Brain microvascular endothelial cell (primary cell): ENCODE measurements around the gene KIAA0753.

Experiments used
- DNase-seq: peaks from one replicate; pipeline ENCODE4 v3.0.0-alpha.2; 2020
- H3K27ac ChIP-seq: fragments of 250-450 bp; sonication (Bioruptor Pico); 2 replicates; pipeline ENCODE4 v1.5.1; 2020; ENCODE audit warnings: mild to moderate bottlenecking, moderate library complexity
- H3K27me3 ChIP-seq: fragments of 250-450 bp; sonication (Bioruptor Pico); replicated peaks from 2 replicates; pipeline ENCODE4 v1.5.1; 2020; ENCODE audit warnings: mild to moderate bottlenecking
- H3K36me3 ChIP-seq: fragments of 250-450 bp; sonication (Bioruptor Pico); replicated peaks from 2 replicates; pipeline ENCODE4 v1.5.1; 2020; ENCODE audit warnings: mild to moderate bottlenecking
- H3K4me3 ChIP-seq: 2 replicates; pipeline ENCODE4 v1.5.1; 2011; ENCODE audit warnings: low read depth, mild to moderate bottlenecking, control low read depth, low read length, moderate library complexity
- in situ Hi-C: cut with HindIII; loops from 2 replicates; pipeline ENCODE4 v1.10.0; 2017; ENCODE audit warnings: low sequenced_read_pairs, low pct_ligation_motif_present
- TF ChIP-seq, protein P1 (sequence below): IDR thresholded peaks from 2 replicates; pipeline ENCODE4 v1.5.1; 2011; ENCODE audit warnings: low read depth, mild to moderate bottlenecking, moderate library complexity, low read length, control low read depth, inconsistent platforms; ENCODE audit errors: missing control alignments

Gene KIAA0753

DNA sequence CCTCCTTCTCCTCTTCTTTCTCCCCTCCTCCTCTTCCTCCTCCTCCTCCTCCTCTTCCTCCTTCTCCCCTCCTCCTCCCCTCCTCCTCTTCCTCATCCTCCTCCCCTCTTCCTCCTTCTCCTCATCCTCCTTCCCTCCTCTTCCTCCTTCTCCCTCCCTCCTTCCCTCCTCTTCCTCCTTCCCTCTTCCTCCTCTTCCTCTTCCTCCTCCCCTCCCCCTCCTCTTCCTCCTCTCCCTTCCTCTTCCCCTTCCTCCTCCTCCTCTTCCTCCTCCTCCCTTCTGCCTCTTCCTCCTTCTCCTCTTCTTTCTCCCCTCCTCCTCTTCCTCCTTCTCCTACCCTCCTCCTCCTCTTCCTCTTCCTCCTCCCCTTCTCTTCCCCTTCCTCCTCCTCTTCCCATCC, 79.1 kb downstream of the KIAA0753 start:
- in situ Hi-C loops, result no loop called here
- TF ChIP-seq, protein P1, sequence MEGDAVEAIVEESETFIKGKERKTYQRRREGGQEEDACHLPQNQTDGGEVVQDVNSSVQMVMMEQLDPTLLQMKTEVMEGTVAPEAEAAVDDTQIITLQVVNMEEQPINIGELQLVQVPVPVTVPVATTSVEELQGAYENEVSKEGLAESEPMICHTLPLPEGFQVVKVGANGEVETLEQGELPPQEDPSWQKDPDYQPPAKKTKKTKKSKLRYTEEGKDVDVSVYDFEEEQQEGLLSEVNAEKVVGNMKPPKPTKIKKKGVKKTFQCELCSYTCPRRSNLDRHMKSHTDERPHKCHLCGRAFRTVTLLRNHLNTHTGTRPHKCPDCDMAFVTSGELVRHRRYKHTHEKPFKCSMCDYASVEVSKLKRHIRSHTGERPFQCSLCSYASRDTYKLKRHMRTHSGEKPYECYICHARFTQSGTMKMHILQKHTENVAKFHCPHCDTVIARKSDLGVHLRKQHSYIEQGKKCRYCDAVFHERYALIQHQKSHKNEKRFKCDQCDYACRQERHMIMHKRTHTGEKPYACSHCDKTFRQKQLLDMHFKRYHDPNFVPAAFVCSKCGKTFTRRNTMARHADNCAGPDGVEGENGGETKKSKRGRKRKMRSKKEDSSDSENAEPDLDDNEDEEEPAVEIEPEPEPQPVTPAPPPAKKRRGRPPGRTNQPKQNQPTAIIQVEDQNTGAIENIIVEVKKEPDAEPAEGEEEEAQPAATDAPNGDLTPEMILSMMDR, result no peak
- DNase-seq, result no peak
- no peaks in the 10 kb centered on the region for H3K36me3 ChIP-seq
- H3K4me3 ChIP-seq, result no peak overlapping the region
- H3K27me3 ChIP-seq, result no peaks in the 10 kb centered on the region
- H3K27ac ChIP-seq, result no peak overlapping the region

DNA sequence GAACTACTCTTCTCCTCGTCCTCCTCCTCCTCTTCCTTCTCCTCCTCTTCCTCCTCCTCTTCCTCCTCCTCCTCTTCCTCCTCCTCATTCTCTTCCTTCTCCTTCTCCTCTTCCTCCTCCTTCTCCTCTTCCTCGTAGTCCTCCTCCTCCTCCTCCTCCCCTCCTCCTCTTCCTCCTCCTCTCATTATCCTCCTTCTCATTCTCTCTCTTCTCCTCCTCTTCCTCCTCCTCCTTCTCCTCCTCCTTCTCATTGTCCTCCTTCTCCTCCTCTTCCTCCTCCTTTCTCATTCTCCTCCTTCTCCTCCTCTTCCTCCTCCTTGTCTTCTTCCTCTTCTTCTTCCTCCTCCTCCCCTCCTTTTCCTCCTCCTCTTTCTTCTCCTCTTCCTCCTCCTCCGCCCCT, 80.0 kb downstream of the KIAA0753 start:
- Histone ChIP-seq H3K27me3 (peaks cover 4% of the 10 kb centered on the region), H3K27ac (no peak overlapping the region), H3K4me3 (no peak overlapping the region), H3K36me3 (no peaks in the 10 kb centered on the region)
- no peak for DNase-seq
- TF ChIP-seq, protein P1, result no peak
- in situ Hi-C loops, result no loop called here

DNA sequence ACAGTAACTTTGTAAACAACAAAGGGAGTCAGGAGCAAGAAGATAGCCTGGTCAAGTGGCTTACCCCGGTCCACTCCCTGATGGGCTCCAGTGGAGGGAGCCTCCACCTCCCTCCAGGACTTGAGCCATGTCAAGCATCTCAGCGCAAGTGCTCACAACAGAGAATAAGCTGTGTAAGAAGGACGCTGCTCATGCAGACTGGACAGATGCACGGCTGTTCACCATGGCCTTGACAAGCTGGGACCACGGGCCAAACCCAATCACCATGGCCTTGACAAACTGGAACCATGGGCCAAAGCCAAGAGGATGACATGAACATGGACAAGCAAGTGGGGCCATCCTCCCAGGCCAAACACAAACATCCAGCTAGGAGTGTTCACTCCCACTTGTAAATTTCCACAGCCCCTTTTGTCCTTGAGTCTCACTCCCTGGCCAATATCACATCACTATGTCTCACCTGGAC, 80.7 kb downstream of the KIAA0753 start:
- Histone ChIP-seq H3K36me3 (no peaks in the 10 kb centered on the region), H3K27me3 (peaks cover 11% of the 10 kb centered on the region), H3K27ac (no peak overlapping the region), H3K4me3 (no peak overlapping the region)
- no peak for DNase-seq
- in situ Hi-C loops, result no loop called here
- TF ChIP-seq, protein P1, result no peak

DNA sequence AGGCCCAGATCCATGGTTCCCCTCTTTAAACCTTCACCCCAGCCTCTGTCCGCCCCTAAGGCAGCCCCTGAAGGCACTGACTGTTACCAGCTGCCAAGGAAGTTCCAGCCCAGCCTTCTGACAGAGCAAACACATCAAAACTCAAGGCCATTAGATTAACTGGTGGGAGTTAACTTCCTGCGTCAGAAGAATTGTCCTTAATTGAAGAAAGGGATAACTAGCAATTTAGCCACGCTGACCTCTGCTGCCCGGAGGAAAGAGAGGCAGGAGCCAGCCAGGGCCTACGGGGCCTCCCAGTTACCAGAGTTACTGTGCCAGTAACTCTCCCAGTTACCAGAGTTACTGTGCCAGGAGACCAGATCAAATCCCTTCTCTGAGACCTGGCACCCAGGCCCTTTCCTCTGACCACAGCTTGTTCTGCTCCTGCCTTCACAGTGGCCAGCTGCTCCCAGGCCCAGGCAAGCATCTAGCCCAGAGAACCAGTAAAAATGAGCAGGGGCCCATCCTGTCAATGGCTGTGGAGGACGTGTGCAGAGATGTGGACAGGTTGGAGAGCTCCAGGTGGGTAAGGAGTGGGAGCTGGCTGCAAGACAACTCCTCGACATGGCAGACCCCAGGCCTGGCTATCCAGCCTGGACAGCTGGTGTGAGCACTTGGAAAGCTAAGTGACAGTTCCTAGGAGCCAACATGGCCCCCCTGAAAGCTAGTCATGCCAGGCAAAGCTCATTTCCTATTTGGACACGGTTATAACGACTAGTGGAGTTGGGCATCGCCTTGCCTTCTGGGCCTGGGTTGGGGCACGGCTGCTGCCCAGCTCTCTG, 81.4 kb downstream of the KIAA0753 start:
- peaks cover 15% of the 10 kb centered on the region for H3K27me3 ChIP-seq
- in situ Hi-C loops, result no loop called here
- no peaks in the 10 kb centered on the region for H3K36me3 ChIP-seq
- TF ChIP-seq, protein P1, result no peak
- H3K4me3 ChIP-seq, result no peak overlapping the region
- no peak for DNase-seq
- no peak overlapping the region for H3K27ac ChIP-seq

DNA sequence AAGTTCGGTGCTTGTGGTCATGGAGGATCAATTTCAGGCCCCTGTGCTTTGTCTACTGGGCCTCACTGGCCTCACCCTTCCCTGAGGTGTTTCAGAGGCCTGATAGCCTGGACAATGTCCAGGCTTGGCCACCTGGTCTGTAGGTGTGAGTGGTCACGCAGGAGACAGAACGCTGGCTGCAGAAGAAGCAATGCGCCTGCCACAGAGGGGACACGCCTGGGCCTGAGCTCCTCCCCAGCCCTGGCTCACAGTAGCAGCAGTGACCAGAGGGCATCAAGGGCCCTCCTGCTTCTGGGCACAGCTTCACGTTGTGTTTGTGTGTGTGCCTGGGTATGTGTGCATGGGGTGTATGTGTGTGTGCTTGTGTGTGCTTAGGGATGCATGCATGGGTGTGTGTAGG, 82.2 kb downstream of the KIAA0753 start:
- H3K27ac ChIP-seq, result no peak overlapping the region
- H3K4me3 ChIP-seq, result no peak overlapping the region
- no peaks in the 10 kb centered on the region for H3K36me3 ChIP-seq
- in situ Hi-C loops, result no loop called here
- H3K27me3 ChIP-seq, result peaks cover 19% of the 10 kb centered on the region
- TF ChIP-seq, protein P1, result no peak
- no peak for DNase-seq
